ENCODE results near the gene NSMF. TPM values are rescaled to one million over a fixed set of nuclear protein-coding genes. Genes with fewer than 3 reads are reported as not detected.

Gene NSMF
- total and polyA plus RNA-seq, 2 donors (not counting 3 experiments of a cell fraction or from before 2014, with no cell fraction given), result 43.3 to 53.7 TPM

GRCh38 chr9:137456864-137457405 is 2.2 kb downstream of the NSMF start:
- no peaks in the 10 kb centered on the region for H3K9me1 ChIP-seq (replicated peaks; ENCODE audit: control insufficient read depth, extremely low read depth, insufficient read depth, low read length)
- H3K27me3 ChIP-seq (ENCODE audit: control insufficient read depth in 2 of 2, insufficient read depth in 2 of 2, low read length in 2 of 2), result no peaks in the 10 kb centered on the region
- ChIA-PET CTCF (no interaction called here), POLR2A (no interaction called here)
- H3K4me2 ChIP-seq (ENCODE audit: insufficient read depth, low read length), result no peak overlapping the region
- dilution Hi-C loops (cut with MboI; ENCODE audit: extremely low pct_ligation_motif_present, low sequenced_read_pairs) (no loop called here), intact Hi-C loops (cut with micrococcal nuclease) (no loop called here)
- H3K36me3 ChIP-seq (ENCODE audit: control insufficient read depth in 2 of 2, extremely low read depth in 1 of 2, insufficient read depth in 2 of 2, low read length in 2 of 2), result peaks cover 0 to 4% of the 10 kb centered on the region in 2 experiments
- H3K79me2 ChIP-seq (ENCODE audit: control insufficient read depth, insufficient read depth, low read length), result peaks cover 9% of the 10 kb centered on the region
- peaks cover 11% of the 10 kb centered on the region for H3K4me1 ChIP-seq (ENCODE audit: control insufficient read depth, extremely low read depth, insufficient read depth, low read length)
- H2AFZ ChIP-seq (ENCODE audit: low read depth, low read length), result no peak overlapping the region
- TF ChIP-seq JUN (IDR thresholded peaks at IDR 0.05; ENCODE audit: borderline replicate concordance, insufficient read depth, insufficient read length, low read depth), result no peak
- TF ChIP-seq FOS (IDR thresholded peaks at IDR 0.05; ENCODE audit: borderline replicate concordance, insufficient read depth, low read length), result no peak
- TF ChIP-seq POLR2A (IDR thresholded peaks at IDR 0.05; ENCODE audit: low read depth, low read length), result no peak
- no peak for TF ChIP-seq POLR2AphosphoS5 (IDR thresholded peaks at IDR 0.05; ENCODE audit: insufficient read depth, low read depth, low read length)
- no peak for TF ChIP-seq GATA2 (IDR thresholded peaks at IDR 0.05; ENCODE audit: insufficient read depth, insufficient read length, low read depth, low read length)
- no peak for TF ChIP-seq EZH2 (IDR thresholded peaks at IDR 0.05; ENCODE audit: borderline replicate concordance, low read depth, low read length, severe bottlenecking)
- TF ChIP-seq CTCF (IDR thresholded peaks at IDR 0.05; ENCODE audit: extremely low read depth in 1 of 2, insufficient read depth in 1 of 2, low read depth in 1 of 2, low read length in 2 of 2), result no peak
- no peak for TF ChIP-seq MAX (IDR thresholded peaks at IDR 0.05; ENCODE audit: insufficient read depth, insufficient read length)
- TF ChIP-seq MYC (IDR thresholded peaks at IDR 0.05; ENCODE audit: low read depth, low read length), result no peak
- no peak for DNase-seq (ENCODE audit: low read depth, low spot score)
- FAIRE-seq, result no peak
- BruUV-seq (replicated peaks), result no TSS peak
- H3K4me3 ChIP-seq (replicated peaks in 1 of 3; ENCODE audit: insufficient read depth in 1 of 3, low read depth in 1 of 3, low read length in 3 of 3), result no peak overlapping the region
- H3K9me3 ChIP-seq (replicated peaks; ENCODE audit: control insufficient read depth, insufficient read depth, low read length), result no peaks in the 10 kb centered on the region
- no peak overlapping the region for H3K9ac ChIP-seq (replicated peaks; ENCODE audit: extremely low read depth, insufficient read depth, low read length)
- no peaks in the 10 kb centered on the region for H4K20me1 ChIP-seq (replicated peaks; ENCODE audit: control insufficient read depth, extremely low read depth, insufficient read depth, low read length)
- no peak overlapping the region for H3K27ac ChIP-seq (ENCODE audit: insufficient read depth, low read depth, low read length)
